Stomach (tissue), 9 donors: ENCODE measurements around the gene CD2AP. TPM values are rescaled to one million over a fixed set of nuclear protein-coding genes. Genes with fewer than 3 reads are reported as not detected.

Experiments used
- DNase-seq, 2 donors: peaks; one replicate each; pipeline versions ENCODE4 v3.0.0 to v3.0.0-alpha.2; 2013 to 2019
- H3K27ac ChIP-seq, 5 donors: fragments of 200-600 bp in 4 of 5; sonication (generic) in 4 of 5; one replicate each; pipeline ENCODE4 v1.5.1; 2013 to 2019; ENCODE audit warnings: mild to moderate bottlenecking in 1 of 5, moderate library complexity in 1 of 5
- H3K27me3 ChIP-seq, 3 donors: fragments of 200-600 bp; sonication (generic); one replicate each; pipeline ENCODE4 v1.5.1; 2017 to 2019; ENCODE audit warnings: mixed run types in 1 of 3
- H3K36me3 ChIP-seq, 4 donors: fragments of 200-600 bp; sonication (generic); 1 replicate in 3 of 4; 2 replicates in 1 of 4; pipeline ENCODE4 v1.5.1; 2016 to 2019
- H3K4me1 ChIP-seq, 4 donors: fragments of 200-600 bp; sonication (generic); one replicate each; pipeline ENCODE4 v1.5.1; 2016 to 2019
- H3K4me3 ChIP-seq, 4 donors: fragments of 200-600 bp; sonication (generic) in 3 of 4; one replicate each; pipeline ENCODE4 v1.5.1; 2016 to 2019; ENCODE audit warnings: mild to moderate bottlenecking in 1 of 4
- H3K9me3 ChIP-seq, 4 donors: fragments of 200-600 bp; sonication (generic); one replicate each; pipeline ENCODE4 v1.5.1; 2016 to 2019
- EP300 ChIP-seq: sonication (generic); formaldehyde crosslinking; IDR thresholded peaks from one replicate; pipeline ENCODE4 v1.6.1; 2017; ENCODE audit warnings: antibody characterized with exemption
- POLR2A ChIP-seq, 4 donors: fragments of 450-650 bp; IDR thresholded peaks; one replicate each; pipeline ENCODE4 v1.6.1; 2016; ENCODE audit warnings: antibody characterized with exemption in 4 of 4, control low read depth in 2 of 4, mild to moderate bottlenecking in 1 of 4, moderate library complexity in 1 of 4
- POLR2AphosphoS5 ChIP-seq, 3 donors: sonication (generic); formaldehyde crosslinking; IDR thresholded peaks; one replicate each; pipeline ENCODE4 v1.6.1; 2016; ENCODE audit warnings: antibody characterized with exemption in 3 of 3
- WGBS, 5 donors: extraction: QIAGEN DNeasy Blood & Tissue Kit in 3 of 5; methylation state at CpG; one replicate each; pipeline versions ENCODE4 v1.1.5 to v1.1.7; 2013 to 2018; 5-methylcytosine and 5-hydroxymethylcytosine counted together
- intact Hi-C: fragments of 100-400 bp; cut with DNase I; formaldehyde crosslinking; loops from one replicate; pipeline ENCODE4 v1.15.1; 2023; ENCODE audit warnings: low total_unique reads
- polyA plus RNA-seq, 3 donors: library from polyadenylated mRNA; stranded (reverse); fragments of 200-250 nt; gene quantifications; one replicate each; pipeline ENCODE4 v1.2.3, GENCODE V29; 2013
- total RNA-seq, 5 donors: library from RNA; depleted of rRNA; stranded (reverse); fragments of >200 nt; gene quantifications; one replicate each; pipeline versions ENCODE4 v1.1.0 to v1.2.3, GENCODE V29; 2014 to 2016
- TF ChIP-seq, protein P1 (sequence below), 7 experiments: fragments of 450-650 bp in 4 of 7; fragments of 200-600 bp in 3 of 7; sonication (generic) in 3 of 7; IDR thresholded peaks; one replicate each; pipeline ENCODE4 v1.5.1; 2016 to 2019; ENCODE audit warnings: antibody characterized with exemption in 7 of 7, control low read depth in 2 of 7, mild to moderate bottlenecking in 1 of 7
- donor health status: healthy with polysubstance abuse.
- donor health status: Bipolar disorder and iron deficiency.
- donor health status: healthy.

Gene CD2AP
- total and polyA plus RNA-seq, 8 donors, result 10.3 to 118 (median 46.9) TPM

DNA sequence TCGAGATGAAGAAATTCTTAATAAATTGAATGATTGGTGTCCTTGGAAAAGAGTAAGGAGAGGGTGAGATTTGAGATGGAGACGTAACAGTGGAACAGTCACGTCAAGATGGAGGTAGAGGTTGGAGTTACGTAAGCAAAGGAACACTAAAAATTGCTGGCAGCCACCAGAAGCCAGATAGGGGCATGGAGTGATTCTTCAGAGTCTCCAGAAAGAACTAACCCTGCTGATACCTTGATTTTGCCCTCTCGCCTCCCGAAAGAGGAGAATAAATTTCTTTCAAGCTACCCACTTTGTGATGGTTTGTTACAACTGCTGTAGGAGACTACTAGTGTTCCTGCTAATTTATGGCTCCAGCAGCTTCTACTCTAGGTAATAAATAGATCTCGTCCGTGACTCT lies 17.6 kb downstream of the CD2AP start:
- H3K4me1 ChIP-seq, result peaks cover 6 to 88% (median 33%) of the 10 kb centered on the region in 4 donors

DNA sequence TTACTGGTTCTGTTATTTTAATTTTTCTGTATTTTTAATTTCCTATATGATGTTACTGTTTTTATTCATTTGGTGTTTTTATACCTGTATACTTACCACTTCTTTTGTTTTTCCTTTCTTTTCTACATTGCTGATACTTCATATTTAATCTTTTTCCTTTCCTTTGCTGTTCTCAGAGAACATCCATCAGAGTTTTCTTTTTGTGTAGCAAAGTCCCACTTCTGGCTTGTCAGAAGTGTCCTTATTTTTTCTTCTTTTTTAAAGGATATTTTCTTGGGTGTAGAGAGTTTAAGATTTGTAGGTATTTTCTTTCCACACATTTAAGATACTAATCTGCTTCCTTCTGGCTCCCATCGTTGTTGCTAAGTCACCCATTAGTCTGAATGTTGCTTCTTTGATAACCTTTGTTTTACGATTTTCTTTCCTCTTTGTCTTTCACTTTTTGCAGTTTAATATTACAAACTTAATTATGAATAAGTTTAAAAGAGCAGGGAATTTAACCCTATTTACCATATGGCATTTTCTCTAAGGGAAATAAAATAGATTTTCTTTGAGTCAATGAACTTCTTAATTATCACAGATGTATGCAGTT lies 18.5 kb downstream of the CD2AP start:
- no peaks in the 10 kb centered on the region for H3K27me3 ChIP-seq
- no peaks in the 10 kb centered on the region for H3K36me3 ChIP-seq
- intact Hi-C loops, result no loop called here
- H3K4me1 ChIP-seq, result peaks cover 6 to 89% (median 32%) of the 10 kb centered on the region in 4 donors
- TF ChIP-seq EP300 (no peak), POLR2A (IDR thresholded peaks at IDR 0.05) (no peak), POLR2AphosphoS5 (IDR thresholded peaks at IDR 0.05) (no peak)
- TF ChIP-seq, protein P1, sequence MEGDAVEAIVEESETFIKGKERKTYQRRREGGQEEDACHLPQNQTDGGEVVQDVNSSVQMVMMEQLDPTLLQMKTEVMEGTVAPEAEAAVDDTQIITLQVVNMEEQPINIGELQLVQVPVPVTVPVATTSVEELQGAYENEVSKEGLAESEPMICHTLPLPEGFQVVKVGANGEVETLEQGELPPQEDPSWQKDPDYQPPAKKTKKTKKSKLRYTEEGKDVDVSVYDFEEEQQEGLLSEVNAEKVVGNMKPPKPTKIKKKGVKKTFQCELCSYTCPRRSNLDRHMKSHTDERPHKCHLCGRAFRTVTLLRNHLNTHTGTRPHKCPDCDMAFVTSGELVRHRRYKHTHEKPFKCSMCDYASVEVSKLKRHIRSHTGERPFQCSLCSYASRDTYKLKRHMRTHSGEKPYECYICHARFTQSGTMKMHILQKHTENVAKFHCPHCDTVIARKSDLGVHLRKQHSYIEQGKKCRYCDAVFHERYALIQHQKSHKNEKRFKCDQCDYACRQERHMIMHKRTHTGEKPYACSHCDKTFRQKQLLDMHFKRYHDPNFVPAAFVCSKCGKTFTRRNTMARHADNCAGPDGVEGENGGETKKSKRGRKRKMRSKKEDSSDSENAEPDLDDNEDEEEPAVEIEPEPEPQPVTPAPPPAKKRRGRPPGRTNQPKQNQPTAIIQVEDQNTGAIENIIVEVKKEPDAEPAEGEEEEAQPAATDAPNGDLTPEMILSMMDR (IDR thresholded peaks at IDR 0.05), result no peak
- DNase-seq, result no peak
- no peaks in the 10 kb centered on the region for H3K9me3 ChIP-seq
- no peak overlapping the region for H3K4me3 ChIP-seq
- 22 to 34% (median 25%) methylated on average over 2 of the region's 2 CpGs for WGBS, 5 donors
- H3K27ac ChIP-seq, result no peak overlapping the region

More for the DNA sequence above, 17.6 kb downstream of the CD2AP start:
- WGBS, 5 donors, result 94 to 96% (median 96%) methylated on average over 8 of the region's 8 CpGs
- Histone ChIP-seq H3K9me3 (no peaks in the 10 kb centered on the region), H3K4me3 (no peak overlapping the region), H3K36me3 (no peaks in the 10 kb centered on the region), H3K27me3 (no peaks in the 10 kb centered on the region), H3K27ac (no peak overlapping the region)
- no peak for DNase-seq
- intact Hi-C loops, result no loop called here
- TF ChIP-seq POLR2AphosphoS5 (IDR thresholded peaks at IDR 0.05) (no peak), EP300 (no peak), POLR2A (IDR thresholded peaks at IDR 0.05) (no peak)
- TF ChIP-seq, protein P1 (IDR thresholded peaks at IDR 0.05), result no peak

DNA sequence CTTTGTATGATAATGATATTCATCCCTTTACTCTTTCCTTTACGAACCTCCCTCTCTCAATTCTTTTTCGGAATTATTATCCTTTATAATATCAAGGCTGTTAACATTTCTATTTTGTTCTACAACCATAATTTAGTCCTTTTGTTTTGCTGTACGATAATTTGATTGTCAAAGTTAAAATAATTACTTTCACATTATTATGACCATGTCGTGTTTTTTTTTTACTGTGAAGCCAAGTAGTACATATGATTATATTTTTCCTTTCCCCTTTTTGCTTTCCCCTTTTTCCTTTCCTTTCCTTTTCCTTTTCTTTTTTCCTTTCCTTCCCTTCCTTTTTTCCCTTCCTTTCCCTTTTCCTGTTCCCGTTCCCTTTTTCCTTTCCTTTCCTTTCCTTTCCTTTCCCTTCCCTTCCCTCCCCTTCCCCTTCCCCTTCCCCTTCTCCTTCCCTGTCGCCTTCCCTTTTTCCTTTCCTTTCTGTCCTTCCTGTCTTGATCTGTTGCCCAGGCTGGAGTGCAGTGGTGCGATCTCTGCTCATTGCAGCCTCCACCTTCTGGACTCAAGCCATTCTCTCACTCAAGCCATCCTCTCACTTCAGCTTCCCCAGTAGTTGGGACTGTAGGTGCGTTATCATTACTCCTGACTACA lies 19.5 kb downstream of the CD2AP start:
- H3K4me1 ChIP-seq, result peaks cover 11 to 94% (median 39%) of the 10 kb centered on the region in 4 donors

DNA sequence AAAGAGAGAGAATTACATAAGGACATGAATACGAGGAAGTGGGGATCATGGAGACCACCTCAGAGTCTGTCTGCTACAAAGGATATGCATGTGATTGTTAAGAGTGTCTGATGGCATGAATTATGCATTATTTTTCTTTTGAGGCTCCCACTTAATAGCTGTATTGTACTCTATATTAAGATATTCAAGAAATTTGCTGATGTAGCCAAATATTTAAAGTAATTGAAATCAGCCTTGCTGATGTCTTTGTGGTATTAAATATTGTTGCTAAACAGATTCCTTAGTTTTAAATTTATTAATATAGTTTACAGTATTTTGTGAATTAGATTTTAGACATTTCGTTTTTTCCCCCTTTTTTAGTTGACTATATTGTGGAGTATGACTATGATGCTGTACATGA lies 25.3 kb downstream of the CD2AP start:
- Histone ChIP-seq H3K4me1 (peaks cover 15 to 70% (median 38%) of the 10 kb centered on the region in 4 donors), H3K27ac (no peak overlapping the region), H3K36me3 (peaks cover 0 to 17% (median 12%) of the 10 kb centered on the region in 4 donors), H3K9me3 (no peaks in the 10 kb centered on the region), H3K27me3 (no peaks in the 10 kb centered on the region), H3K4me3 (no peak overlapping the region)
- no peak for DNase-seq
- TF ChIP-seq POLR2AphosphoS5 (IDR thresholded peaks at IDR 0.05), result no peak
- TF ChIP-seq, protein P1 (IDR thresholded peaks at IDR 0.05), result no peak
- TF ChIP-seq POLR2A (IDR thresholded peaks at IDR 0.05), result no peak
- TF ChIP-seq EP300, result no peak
- 78 to 84% (median 79%) methylated on average over 2 of the region's 2 CpGs for WGBS, 5 donors
- intact Hi-C loops, result no loop called here

More for the DNA sequence above, 19.5 kb downstream of the CD2AP start:
- Histone ChIP-seq H3K27ac (no peak overlapping the region), H3K4me3 (no peak overlapping the region), H3K36me3 (no peaks in the 10 kb centered on the region), H3K9me3 (no peaks in the 10 kb centered on the region), H3K27me3 (no peaks in the 10 kb centered on the region)
- intact Hi-C loops, result no loop called here
- WGBS, 5 donors, result 79 to 89% (median 81%) methylated on average over 8 of the region's 8 CpGs
- TF ChIP-seq EP300 (no peak), POLR2A (IDR thresholded peaks at IDR 0.05) (no peak), POLR2AphosphoS5 (IDR thresholded peaks at IDR 0.05) (no peak)
- TF ChIP-seq, protein P1 (IDR thresholded peaks at IDR 0.05), result no peak
- DNase-seq, result no peak
